ENCODE data around the gene RASD1. TPM values are rescaled to one million over a fixed set of nuclear protein-coding genes. Genes with fewer than 3 reads are reported as not detected.
"Not testable (repeated sequence)": the region's sequence is repeated elsewhere in the genome, so short reads cannot be mapped to it uniquely, and the experiment has no call there.

The RASD1 gene
- total RNA-seq, 1 donor from 2014 or later: 0.94 TPM

GRCh38 chr17:17472333-17472920 lies 23.8 kb downstream of the RASD1 start:
- no peak for DNase-seq (ENCODE audit: low read depth)

- no peak for DNase-seq (ENCODE audit: low read depth)
These were observed 26.2 kb downstream of the RASD1 start for GRCh38 chr17:17469996-17470395.

- DNase-seq (ENCODE audit: low read depth): no peak
These were observed 26.8 kb downstream of the RASD1 start for GRCh38 chr17:17469358-17469757.

- peak; percentile 41 for DNase-seq (ENCODE audit: low read depth)
These were observed 27.8 kb downstream of the RASD1 start for GRCh38 chr17:17468217-17469010.

GRCh38 chr17:17467720-17468119 lies 28.5 kb downstream of the RASD1 start:
- DNase-seq (ENCODE audit: low read depth): peak; percentile 80

- DNase-seq (ENCODE audit: low read depth): peak; percentile 85
These were observed 29.2 kb downstream of the RASD1 start for GRCh38 chr17:17467016-17467415.

- DNase-seq (ENCODE audit: low read depth): peak; percentile 10
These were observed 29.7 kb downstream of the RASD1 start for GRCh38 chr17:17466511-17466910.

GRCh38 chr17:17465878-17466277 lies 30.3 kb downstream of the RASD1 start:
- not testable (repeated sequence) for DNase-seq (ENCODE audit: low read depth)

GRCh38 chr17:17463821-17464220 lies 32.4 kb downstream of the RASD1 start:
- peak; percentile 76 for DNase-seq (ENCODE audit: low read depth)

GRCh38 chr17:17462048-17462824 lies 34.0 kb downstream of the RASD1 start:
- DNase-seq (ENCODE audit: low read depth): no peak

- no peak for DNase-seq (ENCODE audit: low read depth)
These were observed 36.2 kb downstream of the RASD1 start for GRCh38 chr17:17460038-17460437.

- DNase-seq (ENCODE audit: low read depth): no peak
These were observed 38.5 kb downstream of the RASD1 start for GRCh38 chr17:17457680-17458079.

GRCh38 chr17:17456251-17456650 lies 39.9 kb downstream of the RASD1 start:
- no peak for DNase-seq (ENCODE audit: low read depth)

GRCh38 chr17:17455173-17455572 lies 41.0 kb downstream of the RASD1 start:
- peak; percentile 84 for DNase-seq (ENCODE audit: low read depth)

GRCh38 chr17:17454700-17455099 lies 41.5 kb downstream of the RASD1 start:
- not testable (repeated sequence) for DNase-seq (ENCODE audit: low read depth)

GRCh38 chr17:17454276-17454675 lies 41.9 kb downstream of the RASD1 start:
- no peak for DNase-seq (ENCODE audit: low read depth)

- no peak for DNase-seq (ENCODE audit: low read depth)
These were observed 43.1 kb downstream of the RASD1 start for GRCh38 chr17:17453088-17453487.

- DNase-seq (ENCODE audit: low read depth): no peak
These were observed 47.5 kb downstream of the RASD1 start for GRCh38 chr17:17448723-17449122.

GRCh38 chr17:17448076-17448475 lies 48.1 kb downstream of the RASD1 start:
- no peak for DNase-seq (ENCODE audit: low read depth)

GRCh38 chr17:17447264-17447663 lies 48.9 kb downstream of the RASD1 start:
- DNase-seq (ENCODE audit: low read depth): no peak

- DNase-seq (ENCODE audit: low read depth): peak; percentile 39
These were observed 49.5 kb downstream of the RASD1 start for GRCh38 chr17:17446666-17447155.
